ENCODE data around the gene NECTIN3. TPM values are rescaled to one million over a fixed set of nuclear protein-coding genes. Genes with fewer than 3 reads are reported as not detected.

NECTIN3 gene
- total RNA-seq, 1 experiment from 2014 or later: not detected

GRCh38 chr3:111193472-111193871 is 121.9 kb downstream of the NECTIN3 start:
- H3K27me3 ChIP-seq (ENCODE audit: low read length): no peaks in the 10 kb centered on the region
- no peaks in the 10 kb centered on the region for H3K36me3 ChIP-seq (ENCODE audit: insufficient read depth, low read length)
- H3K9ac ChIP-seq (ENCODE audit: low read length): no peak overlapping the region
- H3K9me3 ChIP-seq (ENCODE audit: low read length): no peaks in the 10 kb centered on the region
- no peaks in the 10 kb centered on the region for H3K79me2 ChIP-seq (ENCODE audit: low read length)
- no peak for DNase-seq
- no peak overlapping the region for H2AFZ ChIP-seq (ENCODE audit: low read length)
- no peak overlapping the region for H3K4me2 ChIP-seq (ENCODE audit: low read depth, low read length, poor library complexity, severe bottlenecking)
- no peak overlapping the region for H3K27ac ChIP-seq (ENCODE audit: low read length)
- no peaks in the 10 kb centered on the region for H4K20me1 ChIP-seq (ENCODE audit: insufficient read depth, low read depth, low read length)
- no peaks in the 10 kb centered on the region for H3K4me1 ChIP-seq (ENCODE audit: low read length)
- no peaks in the 10 kb centered on the region for H3K9me2 ChIP-seq (replicated peaks; ENCODE audit: insufficient read depth, low read length)
- no peak overlapping the region for H3K4me3 ChIP-seq (ENCODE audit: low read length)

- no peaks in the 10 kb centered on the region for H3K79me2 ChIP-seq (ENCODE audit: low read length)
- H3K27ac ChIP-seq (ENCODE audit: low read length): no peak overlapping the region
- H3K36me3 ChIP-seq (ENCODE audit: insufficient read depth, low read length): no peaks in the 10 kb centered on the region
- H3K9ac ChIP-seq (ENCODE audit: low read length): no peak overlapping the region
- H3K4me2 ChIP-seq (ENCODE audit: low read depth, low read length, poor library complexity, severe bottlenecking): no peak overlapping the region
- no peaks in the 10 kb centered on the region for H3K9me2 ChIP-seq (replicated peaks; ENCODE audit: insufficient read depth, low read length)
- DNase-seq: peak; percentile 44
- H3K4me3 ChIP-seq (ENCODE audit: low read length): no peak overlapping the region
- H3K9me3 ChIP-seq (ENCODE audit: low read length): no peaks in the 10 kb centered on the region
- H4K20me1 ChIP-seq (ENCODE audit: insufficient read depth, low read depth, low read length): no peaks in the 10 kb centered on the region
- no peaks in the 10 kb centered on the region for H3K4me1 ChIP-seq (ENCODE audit: low read length)
- H2AFZ ChIP-seq (ENCODE audit: low read length): no peak overlapping the region
- H3K27me3 ChIP-seq (ENCODE audit: low read length): no peaks in the 10 kb centered on the region
Measured at GRCh38 chr3:111194048-111194447, 122.4 kb downstream of the NECTIN3 start.

GRCh38 chr3:111197485-111197884 is 125.9 kb downstream of the NECTIN3 start:
- H4K20me1 ChIP-seq (ENCODE audit: insufficient read depth, low read depth, low read length): no peaks in the 10 kb centered on the region
- H3K27ac ChIP-seq (ENCODE audit: low read length): no peak overlapping the region
- no peak overlapping the region for H2AFZ ChIP-seq (ENCODE audit: low read length)
- no peak for DNase-seq
- no peaks in the 10 kb centered on the region for H3K79me2 ChIP-seq (ENCODE audit: low read length)
- H3K9me3 ChIP-seq (ENCODE audit: low read length): no peaks in the 10 kb centered on the region
- H3K4me2 ChIP-seq (ENCODE audit: low read depth, low read length, poor library complexity, severe bottlenecking): no peak overlapping the region
- H3K4me3 ChIP-seq (ENCODE audit: low read length): no peak overlapping the region
- no peaks in the 10 kb centered on the region for H3K4me1 ChIP-seq (ENCODE audit: low read length)
- H3K9me2 ChIP-seq (replicated peaks; ENCODE audit: insufficient read depth, low read length): no peaks in the 10 kb centered on the region
- H3K27me3 ChIP-seq (ENCODE audit: low read length): no peaks in the 10 kb centered on the region
- no peak overlapping the region for H3K9ac ChIP-seq (ENCODE audit: low read length)
- H3K36me3 ChIP-seq (ENCODE audit: insufficient read depth, low read length): no peaks in the 10 kb centered on the region

GRCh38 chr3:111200027-111200426 is 128.4 kb downstream of the NECTIN3 start:
- no peak overlapping the region for H2AFZ ChIP-seq (ENCODE audit: low read length)
- no peak overlapping the region for H3K27ac ChIP-seq (ENCODE audit: low read length)
- no peaks in the 10 kb centered on the region for H3K36me3 ChIP-seq (ENCODE audit: insufficient read depth, low read length)
- H3K27me3 ChIP-seq (ENCODE audit: low read length): no peaks in the 10 kb centered on the region
- no peaks in the 10 kb centered on the region for H3K9me3 ChIP-seq (ENCODE audit: low read length)
- no peak overlapping the region for H3K4me3 ChIP-seq (ENCODE audit: low read length)
- no peaks in the 10 kb centered on the region for H3K79me2 ChIP-seq (ENCODE audit: low read length)
- H3K9ac ChIP-seq (ENCODE audit: low read length): no peak overlapping the region
- no peak overlapping the region for H3K4me2 ChIP-seq (ENCODE audit: low read depth, low read length, poor library complexity, severe bottlenecking)
- DNase-seq: no peak
- no peaks in the 10 kb centered on the region for H3K4me1 ChIP-seq (ENCODE audit: low read length)
- H4K20me1 ChIP-seq (ENCODE audit: insufficient read depth, low read depth, low read length): no peaks in the 10 kb centered on the region
- H3K9me2 ChIP-seq (replicated peaks; ENCODE audit: insufficient read depth, low read length): no peaks in the 10 kb centered on the region

GRCh38 chr3:111210003-111210711 is 138.5 kb downstream of the NECTIN3 start:
- Histone ChIP-seq H3K9ac (ENCODE audit: low read length) (no peak overlapping the region), H3K36me3 (ENCODE audit: insufficient read depth, low read length) (no peaks in the 10 kb centered on the region), H3K27me3 (ENCODE audit: low read length) (no peaks in the 10 kb centered on the region), H3K4me3 (ENCODE audit: low read length) (no peak overlapping the region), H3K4me1 (ENCODE audit: low read length) (no peaks in the 10 kb centered on the region), H3K9me3 (ENCODE audit: low read length) (no peaks in the 10 kb centered on the region), H4K20me1 (ENCODE audit: insufficient read depth, low read depth, low read length) (no peaks in the 10 kb centered on the region), H3K27ac (ENCODE audit: low read length) (no peak overlapping the region), H2AFZ (ENCODE audit: low read length) (no peak overlapping the region), H3K9me2 (replicated peaks; ENCODE audit: insufficient read depth, low read length) (no peaks in the 10 kb centered on the region), H3K79me2 (ENCODE audit: low read length) (no peaks in the 10 kb centered on the region), H3K4me2 (ENCODE audit: low read depth, low read length, poor library complexity, severe bottlenecking) (no peak overlapping the region)
- no peak for DNase-seq

- Histone ChIP-seq H3K4me1 (ENCODE audit: low read length) (no peaks in the 10 kb centered on the region), H3K27me3 (ENCODE audit: low read length) (no peaks in the 10 kb centered on the region), H3K79me2 (ENCODE audit: low read length) (no peaks in the 10 kb centered on the region), H4K20me1 (ENCODE audit: insufficient read depth, low read depth, low read length) (no peaks in the 10 kb centered on the region), H3K4me2 (ENCODE audit: low read depth, low read length, poor library complexity, severe bottlenecking) (no peak overlapping the region), H3K9me3 (ENCODE audit: low read length) (no peaks in the 10 kb centered on the region), H3K36me3 (ENCODE audit: insufficient read depth, low read length) (no peaks in the 10 kb centered on the region), H3K9ac (ENCODE audit: low read length) (no peak overlapping the region), H3K9me2 (replicated peaks; ENCODE audit: insufficient read depth, low read length) (no peaks in the 10 kb centered on the region), H3K27ac (ENCODE audit: low read length) (no peak overlapping the region), H3K4me3 (ENCODE audit: low read length) (no peak overlapping the region), H2AFZ (ENCODE audit: low read length) (no peak overlapping the region)
- no peak for DNase-seq
Measured at GRCh38 chr3:111210866-111211564, 139.4 kb downstream of the NECTIN3 start.

GRCh38 chr3:111212511-111212910 is 140.9 kb downstream of the NECTIN3 start:
- Histone ChIP-seq H3K9ac (ENCODE audit: low read length) (no peak overlapping the region), H3K79me2 (ENCODE audit: low read length) (no peaks in the 10 kb centered on the region), H3K36me3 (ENCODE audit: insufficient read depth, low read length) (no peaks in the 10 kb centered on the region), H3K4me2 (ENCODE audit: low read depth, low read length, poor library complexity, severe bottlenecking) (no peak overlapping the region), H4K20me1 (ENCODE audit: insufficient read depth, low read depth, low read length) (no peaks in the 10 kb centered on the region), H3K27ac (ENCODE audit: low read length) (no peak overlapping the region), H3K27me3 (ENCODE audit: low read length) (no peaks in the 10 kb centered on the region), H3K4me3 (ENCODE audit: low read length) (no peak overlapping the region), H3K9me2 (replicated peaks; ENCODE audit: insufficient read depth, low read length) (no peaks in the 10 kb centered on the region), H2AFZ (ENCODE audit: low read length) (no peak overlapping the region), H3K9me3 (ENCODE audit: low read length) (no peaks in the 10 kb centered on the region), H3K4me1 (ENCODE audit: low read length) (no peaks in the 10 kb centered on the region)
- DNase-seq: no peak

GRCh38 chr3:111215481-111215880 is 143.9 kb downstream of the NECTIN3 start:
- no peak overlapping the region for H3K4me3 ChIP-seq (ENCODE audit: low read length)
- no peak overlapping the region for H2AFZ ChIP-seq (ENCODE audit: low read length)
- H4K20me1 ChIP-seq (ENCODE audit: insufficient read depth, low read depth, low read length): no peaks in the 10 kb centered on the region
- H3K27ac ChIP-seq (ENCODE audit: low read length): no peak overlapping the region
- no peak overlapping the region for H3K4me2 ChIP-seq (ENCODE audit: low read depth, low read length, poor library complexity, severe bottlenecking)
- no peak overlapping the region for H3K9ac ChIP-seq (ENCODE audit: low read length)
- H3K79me2 ChIP-seq (ENCODE audit: low read length): no peaks in the 10 kb centered on the region
- no peak for DNase-seq
- no peaks in the 10 kb centered on the region for H3K4me1 ChIP-seq (ENCODE audit: low read length)
- H3K9me3 ChIP-seq (ENCODE audit: low read length): no peaks in the 10 kb centered on the region
- H3K9me2 ChIP-seq (replicated peaks; ENCODE audit: insufficient read depth, low read length): no peaks in the 10 kb centered on the region
- no peaks in the 10 kb centered on the region for H3K36me3 ChIP-seq (ENCODE audit: insufficient read depth, low read length)
- H3K27me3 ChIP-seq (ENCODE audit: low read length): no peaks in the 10 kb centered on the region

All from Karpas-422 (cell line).